ENCODE data around the gene ECSCR. TPM values are rescaled to one million over a fixed set of nuclear protein-coding genes. Genes with fewer than 3 reads are reported as not detected.
A peak's percentile ranks its signal among the peaks of the same experiment; 100 is the strongest.
"Not testable (repeated sequence)": the region's sequence is repeated elsewhere in the genome, so short reads cannot be mapped to it uniquely, and the experiment has no call there.

ECSCR gene
- total RNA-seq (not detected), polyA plus RNA-seq (under 1 TPM in 1 of 3 donors, not detected in 2; 0.36 TPM), total RNA-seq (0 to 0.17 (median 0) reads per million in 6 experiments)

GRCh38 chr5:139462586-139463276, at the start of gene ECSCR:
Gene ECSCR (minus strand): TSS chr5:139462743. CDS start chr5:139462670, 73 bp downstream.
- no peak for ATAC-seq
- Mint-ChIP-seq H3K36me3 (no peaks in the 10 kb centered on the region), H3K4me1 (peaks cover 6 to 37% (median 24%) of the 10 kb centered on the region in 4 donors), H3K4me3 (no peak within 1 kb of the TSS), H3K27ac (peak within 1 kb of the TSS in 4 of 10 donors; percentile 19 to 60 (median 44)), H3K9me3 (no peaks in the 10 kb centered on the region), H3K27me3 (no peaks in the 10 kb centered on the region)
- peak in 1 of 10 donors; percentile 44 for DNase-seq
- POLR2A ChIA-PET: interaction anchor here (1.0 to 1.2 kb wide), 2 partner anchors 15 to 24 kb away, joined by 3 to 5 read pairs; partner anchors contain the start of gene DNAJC18

GRCh38 chr5:139504722-139505121, 42.2 kb upstream of the ECSCR start:
- H3K4me3 Mint-ChIP-seq, ATAC-seq, H3K36me3 Mint-ChIP-seq, H3K9me3 Mint-ChIP-seq, H3K4me1 Mint-ChIP-seq, POLR2A ChIA-PET, H3K27ac Mint-ChIP-seq, H3K27me3 Mint-ChIP-seq, DNase-seq: not testable (repeated sequence)

- H3K27ac Mint-ChIP-seq, POLR2A ChIA-PET, DNase-seq, H3K9me3 Mint-ChIP-seq, ATAC-seq, H3K4me3 Mint-ChIP-seq, H3K27me3 Mint-ChIP-seq, H3K36me3 Mint-ChIP-seq, H3K4me1 Mint-ChIP-seq: not testable (repeated sequence)
Measured at GRCh38 chr5:139503879-139504278, 41.3 kb upstream of the ECSCR start.

GRCh38 chr5:139503036-139503817, 40.7 kb upstream of the ECSCR start:
- POLR2A ChIA-PET, H3K27ac Mint-ChIP-seq, H3K4me1 Mint-ChIP-seq, ATAC-seq, H3K27me3 Mint-ChIP-seq, H3K9me3 Mint-ChIP-seq, DNase-seq, H3K4me3 Mint-ChIP-seq, H3K36me3 Mint-ChIP-seq: not testable (repeated sequence)

- no peak for ATAC-seq
- Mint-ChIP-seq H3K27me3 (no peaks in the 10 kb centered on the region), H3K4me3 (no peak overlapping the region), H3K27ac (no peak overlapping the region), H3K36me3 (no peaks in the 10 kb centered on the region), H3K4me1 (peaks cover 0 to 3% (median 0%) of the 10 kb centered on the region in 4 donors), H3K9me3 (no peaks in the 10 kb centered on the region)
- DNase-seq: no peak
- POLR2A ChIA-PET: interaction anchor here (1.1 kb wide), 1 partner anchor 19 kb away, joined by 4 read pairs; the partner anchor contains the start of gene STING1
Measured at GRCh38 chr5:139501381-139501780, 38.8 kb upstream of the ECSCR start.

GRCh38 chr5:139495638-139496435, 33.3 kb upstream of the ECSCR start:
- Mint-ChIP-seq H3K27ac (peak overlapping the region in 5 of 10 donors; percentile 1 to 45 (median 28)), H3K27me3 (no peaks in the 10 kb centered on the region), H3K4me1 (peaks cover 5 to 22% (median 18%) of the 10 kb centered on the region in 4 donors), H3K9me3 (no peaks in the 10 kb centered on the region), H3K36me3 (no peaks in the 10 kb centered on the region), H3K4me3 (peak overlapping the region in 1 of 10 donors; percentile 0)
- POLR2A ChIA-PET: interaction anchor here (1.1 kb wide), 1 partner anchor 16 kb away, joined by 4 read pairs; no protein-coding TSS in a partner anchor
- ATAC-seq (no peak), DNase-seq (no peak)

- H3K27me3 Mint-ChIP-seq: no peaks in the 10 kb centered on the region
- no peaks in the 10 kb centered on the region for H3K9me3 Mint-ChIP-seq
- DNase-seq (no peak), ATAC-seq (no peak)
- peaks cover 5 to 22% (median 18%) of the 10 kb centered on the region in 4 donors for H3K4me1 Mint-ChIP-seq
- POLR2A ChIA-PET: interaction anchor here (1.1 kb wide), 1 partner anchor 17 kb away, joined by 4 read pairs; no protein-coding TSS in a partner anchor
- no peaks in the 10 kb centered on the region for H3K36me3 Mint-ChIP-seq
- H3K4me3 Mint-ChIP-seq: no peak overlapping the region
- H3K27ac Mint-ChIP-seq: no peak overlapping the region
Measured at GRCh38 chr5:139494832-139495231, 32.3 kb upstream of the ECSCR start.

- H3K27ac Mint-ChIP-seq: no peak overlapping the region
- no peaks in the 10 kb centered on the region for H3K27me3 Mint-ChIP-seq
- POLR2A ChIA-PET: interaction anchor here (1.1 kb wide), 1 partner anchor 17 kb away, joined by 4 read pairs; no protein-coding TSS in a partner anchor
- H3K4me1 Mint-ChIP-seq: peaks cover 5 to 22% (median 18%) of the 10 kb centered on the region in 4 donors
- ATAC-seq: no peak
- no peak for DNase-seq
- no peaks in the 10 kb centered on the region for H3K9me3 Mint-ChIP-seq
- H3K4me3 Mint-ChIP-seq: no peak overlapping the region
- H3K36me3 Mint-ChIP-seq: no peaks in the 10 kb centered on the region
Measured at GRCh38 chr5:139494256-139494655, 31.7 kb upstream of the ECSCR start.

- POLR2A ChIA-PET: interaction anchor here (0.8 to 0.9 kb wide), 2 partner anchors 10 to 54 kb away, joined by 3 read pairs; partner anchors contain the start of genes DNAJC18 and STING1
- Mint-ChIP-seq H3K9me3 (no peaks in the 10 kb centered on the region), H3K36me3 (no peaks in the 10 kb centered on the region), H3K27ac (peak overlapping the region in 8 of 10 donors; percentile 43 to 84 (median 72)), H3K27me3 (no peaks in the 10 kb centered on the region), H3K4me3 (peak overlapping the region; percentile 11 to 74 (median 52)), H3K4me1 (peaks cover 7 to 30% (median 27%) of the 10 kb centered on the region in 4 donors)
- peak in 1 of 10 donors; percentile 28 for DNase-seq
- ATAC-seq: peak; percentile 65 to 81
Measured at GRCh38 chr5:139492700-139493192, 30.2 kb upstream of the ECSCR start.

- Mint-ChIP-seq H3K36me3 (no peaks in the 10 kb centered on the region), H3K27me3 (no peaks in the 10 kb centered on the region), H3K4me3 (no peak overlapping the region), H3K9me3 (no peaks in the 10 kb centered on the region), H3K27ac (peak overlapping the region in 5 of 10 donors; percentile 28 to 69 (median 44)), H3K4me1 (peaks cover 5 to 24% (median 19%) of the 10 kb centered on the region in 4 donors)
- DNase-seq (no peak), ATAC-seq (no peak)
- POLR2A ChIA-PET: interaction anchor here (0.6 kb wide), 1 partner anchor 9 kb away, joined by 3 read pairs; no protein-coding TSS in a partner anchor
Measured at GRCh38 chr5:139488260-139488659, 25.7 kb upstream of the ECSCR start.

GRCh38 chr5:139486201-139486600, 23.7 kb upstream of the ECSCR start:
- Mint-ChIP-seq H3K27ac (peak overlapping the region in 4 of 10 donors; percentile 15 to 40 (median 32)), H3K9me3 (no peaks in the 10 kb centered on the region), H3K27me3 (no peaks in the 10 kb centered on the region), H3K4me3 (no peak overlapping the region), H3K4me1 (peaks cover 7 to 29% (median 22%) of the 10 kb centered on the region in 4 donors), H3K36me3 (no peaks in the 10 kb centered on the region)
- DNase-seq (no peak), ATAC-seq (no peak)
- POLR2A ChIA-PET: no interaction called here

GRCh38 chr5:139482890-139483208, 20.3 kb upstream of the ECSCR start:
- Mint-ChIP-seq H3K4me1 (peaks cover 18 to 47% (median 39%) of the 10 kb centered on the region in 4 donors), H3K4me3 (peak overlapping the region; percentile 85 to 93 (median 89)), H3K27ac (peak overlapping the region; percentile 79 to 97 (median 95)), H3K36me3 (peaks cover 0 to 26% (median 8%) of the 10 kb centered on the region in 3 donors)
- not testable (repeated sequence) for DNase-seq, H3K27me3 Mint-ChIP-seq, ATAC-seq, H3K9me3 Mint-ChIP-seq
- POLR2A ChIA-PET: interaction anchor here (0.7 to 4.2 kb wide), 15 partner anchors 10 to 228 kb away, joined by 3 to 50 read pairs (median 5); partner anchors contain the start of genes DNAJC18, PAIP2, SMIM33 and SPATA24
